Prostate gland (tissue), 2 donors: ENCODE measurements around the gene CFAP298.

Source experiments
- POLR2AphosphoS5 ChIP-seq: sonication (generic); formaldehyde crosslinking; IDR thresholded peaks from one replicate; pipeline ENCODE4 v1.6.1; 2017; ENCODE audit warnings: antibody characterized with exemption
- TF ChIP-seq, protein P1 (sequence below), 4 experiments: fragments of 200-600 bp in 2 of 4; fragments of 450-650 bp in 2 of 4; sonication (generic) in 2 of 4; IDR thresholded peaks; 1 replicate in 3 of 4; 2 replicates in 1 of 4; pipeline ENCODE4 v1.5.1; 2016 to 2019; ENCODE audit warnings: antibody characterized with exemption in 4 of 4, mild to moderate bottlenecking in 2 of 4, moderate library complexity in 2 of 4

- TF ChIP-seq, protein P1, sequence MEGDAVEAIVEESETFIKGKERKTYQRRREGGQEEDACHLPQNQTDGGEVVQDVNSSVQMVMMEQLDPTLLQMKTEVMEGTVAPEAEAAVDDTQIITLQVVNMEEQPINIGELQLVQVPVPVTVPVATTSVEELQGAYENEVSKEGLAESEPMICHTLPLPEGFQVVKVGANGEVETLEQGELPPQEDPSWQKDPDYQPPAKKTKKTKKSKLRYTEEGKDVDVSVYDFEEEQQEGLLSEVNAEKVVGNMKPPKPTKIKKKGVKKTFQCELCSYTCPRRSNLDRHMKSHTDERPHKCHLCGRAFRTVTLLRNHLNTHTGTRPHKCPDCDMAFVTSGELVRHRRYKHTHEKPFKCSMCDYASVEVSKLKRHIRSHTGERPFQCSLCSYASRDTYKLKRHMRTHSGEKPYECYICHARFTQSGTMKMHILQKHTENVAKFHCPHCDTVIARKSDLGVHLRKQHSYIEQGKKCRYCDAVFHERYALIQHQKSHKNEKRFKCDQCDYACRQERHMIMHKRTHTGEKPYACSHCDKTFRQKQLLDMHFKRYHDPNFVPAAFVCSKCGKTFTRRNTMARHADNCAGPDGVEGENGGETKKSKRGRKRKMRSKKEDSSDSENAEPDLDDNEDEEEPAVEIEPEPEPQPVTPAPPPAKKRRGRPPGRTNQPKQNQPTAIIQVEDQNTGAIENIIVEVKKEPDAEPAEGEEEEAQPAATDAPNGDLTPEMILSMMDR (IDR thresholded peaks at IDR 0.05) = no peak
- TF ChIP-seq POLR2AphosphoS5 = no peak
Measured at GRCh38 chr21:32602099-32602498, 10.1 kb downstream of the CFAP298 start.
